Prostate gland (tissue), 2 donors: ENCODE measurements around the gene PAH.

Source experiments
- CTCF ChIP-seq, 4 experiments: fragments of 200-600 bp in 2 of 4; fragments of 450-650 bp in 2 of 4; sonication (generic) in 2 of 4; IDR thresholded peaks; 1 replicate in 3 of 4; 2 replicates in 1 of 4; pipeline ENCODE4 v1.5.1; 2016 to 2019; ENCODE audit warnings: antibody characterized with exemption in 4 of 4, mild to moderate bottlenecking in 2 of 4, moderate library complexity in 2 of 4
- POLR2A ChIP-seq: fragments of 450-650 bp; IDR thresholded peaks from one replicate; pipeline ENCODE4 v1.6.1; 2016; ENCODE audit warnings: antibody characterized with exemption, mild to moderate bottlenecking
- POLR2AphosphoS5 ChIP-seq: sonication (generic); formaldehyde crosslinking; IDR thresholded peaks from one replicate; pipeline ENCODE4 v1.6.1; 2017; ENCODE audit warnings: antibody characterized with exemption

- TF ChIP-seq POLR2AphosphoS5 (no peak), CTCF (IDR thresholded peaks at IDR 0.05) (no peak), POLR2A (no peak)
Measured at GRCh38 chr12:102824218-102824835, 92.7 kb downstream of the PAH start.
